Right lobe of liver (tissue), 6 donors: ENCODE results near the gene KLHL42. TPM values are rescaled to one million over a fixed set of nuclear protein-coding genes. Genes with fewer than 3 reads are reported as not detected.
"Not testable (repeated sequence)": the region's sequence is repeated elsewhere in the genome, so short reads cannot be mapped to it uniquely, and the experiment has no call there.

Experiments
- ATAC-seq, 4 donors: fragments of 200-7000 bp; cut with Tn5 transposase; one replicate each; pipeline ENCODE4 v1.9.1; 2020; ENCODE audit warnings: mild to moderate bottlenecking in 4 of 4, moderate library complexity in 4 of 4
- DNase-seq, 3 donors: peaks; one replicate each; pipeline ENCODE4 v3.0.0-alpha.2; 2020
- H3K27ac ChIP-seq, 3 donors: fragments of 200-600 bp; one replicate each; pipeline ENCODE4 v1.8.0; 2022
- H3K27me3 ChIP-seq, 2 donors: fragments of 200-600 bp; one replicate each; pipeline ENCODE4 v1.8.0; 2022
- H3K36me3 ChIP-seq, 4 donors: fragments of 200-600 bp; sonication (generic) in 1 of 4; one replicate each; pipeline versions ENCODE4 v1.5.1 to v1.8.0; 2017 to 2022; ENCODE audit warnings: control low read depth in 1 of 4
- H3K4me1 ChIP-seq, 4 donors: fragments of 200-600 bp; sonication (generic) in 1 of 4; one replicate each; pipeline versions ENCODE4 v1.5.1 to v1.8.0; 2017 to 2022; ENCODE audit warnings: control low read depth in 1 of 4
- H3K4me3 ChIP-seq, 3 donors: fragments of 200-600 bp; one replicate each; pipeline ENCODE4 v1.8.0; 2022
- H3K9me3 ChIP-seq, 4 donors: fragments of 200-600 bp; sonication (generic) in 1 of 4; one replicate each; pipeline versions ENCODE4 v1.5.1 to v1.8.0; 2017 to 2022; ENCODE audit warnings: control low read depth in 1 of 4
- POLR2A ChIP-seq: fragments of 450-650 bp; IDR thresholded peaks from one replicate; pipeline ENCODE4 v1.6.1; 2017; ENCODE audit warnings: antibody characterized with exemption, mild to moderate bottlenecking
- WGBS: methylation state at CpG from one replicate; pipeline ENCODE4 v1.1.6; 2018; ENCODE audit warnings: low coverage, low lambda C conversion rate; ENCODE audit not compliant: insufficient coverage; ENCODE audit errors: missing lambda C conversion rate; 5-methylcytosine and 5-hydroxymethylcytosine counted together
- intact Hi-C, 2 donors: fragments of 100-400 bp; cut with DNase I; formaldehyde crosslinking; loops; one replicate each; pipeline versions ENCODE4 v1.11.2 to v1.14.1; 2022
- long read RNA-seq: library from polyadenylated mRNA; unstranded; transcript quantifications from one replicate; pipeline ENCODE4 v2.0.0, GENCODE V29; 2019
- total RNA-seq, 6 experiments: library from RNA; depleted of rRNA in 2 of 6; stranded (reverse); fragments of >200 nt in 2 of 6; fragmentation: NEBNext Ultra II Directional in 3 of 6; extraction: Animal tissue kit (Norgen Biotek cat#: 25700) in 3 of 6; gene quantifications; one replicate each; pipeline versions ENCODE4 v1.1.0 to v1.2.4, GENCODE V29; 2016 to 2023
- TF ChIP-seq, protein P1 (sequence below), 4 donors: fragments of 200-600 bp in 3 of 4; fragments of 450-650 bp in 1 of 4; IDR thresholded peaks; one replicate each; pipeline versions ENCODE4 v1.5.1 to v1.8.0; 2016 to 2022; ENCODE audit warnings: antibody characterized with exemption in 4 of 4, mild to moderate bottlenecking in 2 of 4
- donor health status: DM: no; HTN: yes; CAD: no.
- donor health status: DM: no; HTN: no; CAD: no.
- donor health status: DM: no; HTN: no; CAD: no.
- donor health status: DM: no; HTN: yes; CAD: no.
- donor health status: DM: no; HTN: yes; CAD: no.

Gene KLHL42, protein sequence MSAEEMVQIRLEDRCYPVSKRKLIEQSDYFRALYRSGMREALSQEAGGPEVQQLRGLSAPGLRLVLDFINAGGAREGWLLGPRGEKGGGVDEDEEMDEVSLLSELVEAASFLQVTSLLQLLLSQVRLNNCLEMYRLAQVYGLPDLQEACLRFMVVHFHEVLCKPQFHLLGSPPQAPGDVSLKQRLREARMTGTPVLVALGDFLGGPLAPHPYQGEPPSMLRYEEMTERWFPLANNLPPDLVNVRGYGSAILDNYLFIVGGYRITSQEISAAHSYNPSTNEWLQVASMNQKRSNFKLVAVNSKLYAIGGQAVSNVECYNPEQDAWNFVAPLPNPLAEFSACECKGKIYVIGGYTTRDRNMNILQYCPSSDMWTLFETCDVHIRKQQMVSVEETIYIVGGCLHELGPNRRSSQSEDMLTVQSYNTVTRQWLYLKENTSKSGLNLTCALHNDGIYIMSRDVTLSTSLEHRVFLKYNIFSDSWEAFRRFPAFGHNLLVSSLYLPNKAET
- 10 to 100 TPM in 5 of 6 experiments, 1 to 10 TPM in 1; 9.4 to 15.3 (median 10.6) TPM for total RNA-seq
- long read RNA-seq, result 0 reads

DNA sequence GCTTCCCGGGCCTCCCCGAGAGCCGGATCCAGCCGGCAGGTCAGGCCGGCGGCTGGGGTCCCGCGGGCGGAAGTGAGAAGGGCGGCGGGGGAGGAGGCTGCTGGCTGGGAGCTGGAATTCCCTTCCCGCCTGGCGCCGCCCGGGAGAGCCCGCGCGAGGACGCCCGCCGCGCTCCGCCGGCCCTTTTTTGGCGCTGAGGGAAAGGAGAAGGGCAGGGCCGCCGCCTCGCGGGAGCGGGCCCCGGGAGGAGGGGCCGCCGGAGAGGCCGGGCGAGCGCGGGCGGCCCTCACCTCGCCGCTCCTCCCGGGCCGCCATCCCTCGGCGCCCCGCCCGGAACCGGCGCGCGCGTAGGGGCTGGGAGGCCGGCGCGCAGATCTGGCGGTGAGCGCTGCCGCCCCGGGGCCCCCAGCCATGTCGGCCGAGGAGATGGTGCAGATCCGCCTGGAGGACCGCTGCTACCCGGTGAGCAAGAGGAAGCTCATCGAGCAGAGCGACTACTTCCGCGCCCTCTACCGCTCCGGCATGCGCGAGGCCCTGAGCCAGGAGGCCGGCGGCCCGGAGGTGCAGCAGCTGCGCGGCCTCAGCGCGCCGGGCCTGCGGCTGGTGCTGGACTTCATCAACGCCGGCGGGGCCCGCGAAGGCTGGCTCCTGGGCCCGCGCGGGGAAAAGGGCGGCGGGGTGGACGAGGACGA lies at the start of gene KLHL42, which contains the start of gene MANSC4:
KLHL42 (plus strand) TSS at position 314 of the 692 bp plus-strand sequence; CDS start at position 412, 98 bp downstream.
MANSC4 (minus strand) TSS at position 317 of the 692 bp plus-strand sequence. CDS start 8,960 bp downstream, outside the sequence.
- peak; percentile 90 to 95 (median 94) for ATAC-seq
- peak within 1 kb of the TSS; percentile 68 to 85 (median 78) for H3K4me3 ChIP-seq
- peak; percentile 75 to 82 (median 78) for DNase-seq
- 0% methylated on average over 8 of the region's 92 CpGs for WGBS
- intact Hi-C loops, result no loop called here
- no peaks in the 10 kb centered on the region for H3K36me3 ChIP-seq
- H3K9me3 ChIP-seq, result no peaks in the 10 kb centered on the region
- peak within 1 kb of the TSS; percentile 66 to 83 (median 75) for H3K27ac ChIP-seq
- no peaks in the 10 kb centered on the region for H3K27me3 ChIP-seq
- TF ChIP-seq, protein P1, sequence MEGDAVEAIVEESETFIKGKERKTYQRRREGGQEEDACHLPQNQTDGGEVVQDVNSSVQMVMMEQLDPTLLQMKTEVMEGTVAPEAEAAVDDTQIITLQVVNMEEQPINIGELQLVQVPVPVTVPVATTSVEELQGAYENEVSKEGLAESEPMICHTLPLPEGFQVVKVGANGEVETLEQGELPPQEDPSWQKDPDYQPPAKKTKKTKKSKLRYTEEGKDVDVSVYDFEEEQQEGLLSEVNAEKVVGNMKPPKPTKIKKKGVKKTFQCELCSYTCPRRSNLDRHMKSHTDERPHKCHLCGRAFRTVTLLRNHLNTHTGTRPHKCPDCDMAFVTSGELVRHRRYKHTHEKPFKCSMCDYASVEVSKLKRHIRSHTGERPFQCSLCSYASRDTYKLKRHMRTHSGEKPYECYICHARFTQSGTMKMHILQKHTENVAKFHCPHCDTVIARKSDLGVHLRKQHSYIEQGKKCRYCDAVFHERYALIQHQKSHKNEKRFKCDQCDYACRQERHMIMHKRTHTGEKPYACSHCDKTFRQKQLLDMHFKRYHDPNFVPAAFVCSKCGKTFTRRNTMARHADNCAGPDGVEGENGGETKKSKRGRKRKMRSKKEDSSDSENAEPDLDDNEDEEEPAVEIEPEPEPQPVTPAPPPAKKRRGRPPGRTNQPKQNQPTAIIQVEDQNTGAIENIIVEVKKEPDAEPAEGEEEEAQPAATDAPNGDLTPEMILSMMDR (IDR thresholded peaks at IDR 0.05), result peak in 1 of 4 donors; percentile 23
- peak; percentile 80 for TF ChIP-seq POLR2A
- peaks cover 0 to 7% (median 0%) of the 10 kb centered on the region in 4 donors for H3K4me1 ChIP-seq

DNA sequence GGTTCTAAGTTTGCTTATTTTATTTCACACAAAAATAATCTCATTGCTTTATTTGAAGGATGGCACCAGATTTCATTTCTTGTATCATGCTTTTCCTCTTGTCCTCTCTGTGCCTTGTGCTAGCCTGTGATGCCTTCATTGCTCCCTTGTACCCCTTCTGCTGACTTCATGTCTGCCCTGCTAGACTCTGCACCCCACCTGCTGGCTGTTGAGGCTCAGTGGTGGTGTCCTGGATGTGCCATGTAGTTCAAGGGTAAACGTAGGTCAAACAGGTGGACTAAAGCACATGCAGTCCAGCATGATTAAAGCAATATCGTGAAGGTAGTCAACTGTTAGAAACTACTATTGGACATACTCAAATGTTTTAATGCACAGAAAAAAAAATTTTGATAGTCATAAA lies 47.8 kb upstream of the KLHL42 start:
- intact Hi-C loops, result no loop called here
- peak; percentile 37 to 67 (median 63) for DNase-seq

DNA sequence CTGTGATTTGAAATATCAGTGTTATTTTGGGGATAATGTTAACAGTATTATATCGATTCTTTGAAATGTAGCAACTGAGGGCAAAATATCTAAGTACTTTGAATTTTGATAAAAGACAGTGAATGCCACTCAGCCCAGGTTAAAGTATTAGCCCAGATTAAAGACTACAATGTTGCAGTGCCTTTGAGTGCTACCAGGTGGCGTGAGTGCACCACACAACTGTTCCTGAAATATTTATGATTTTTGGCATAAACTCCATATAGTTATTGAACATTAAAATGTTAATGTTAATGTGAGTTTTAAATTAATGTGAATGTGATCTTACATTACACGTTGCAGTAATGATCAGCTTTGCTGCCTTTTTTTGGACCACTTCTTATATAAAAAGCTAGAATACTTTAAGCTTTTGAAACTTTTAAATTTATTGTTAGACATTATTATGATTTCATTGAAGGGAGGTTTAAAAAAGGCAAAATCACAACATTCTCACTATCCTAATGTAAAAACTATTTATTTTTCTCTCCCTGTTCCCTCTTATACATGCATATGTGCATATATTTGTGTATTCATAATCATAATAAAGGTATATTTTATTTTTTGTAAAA lies 46.9 kb upstream of the KLHL42 start:
- no peak for DNase-seq
- Histone ChIP-seq H3K4me3 (no peak overlapping the region), H3K27ac (no peak overlapping the region), H3K4me1 (no peaks in the 10 kb centered on the region), H3K36me3 (peaks cover 0 to 28% (median 4%) of the 10 kb centered on the region in 4 donors), H3K9me3 (no peaks in the 10 kb centered on the region), H3K27me3 (no peaks in the 10 kb centered on the region)
- intact Hi-C loops, result no loop called here
- TF ChIP-seq POLR2A, result no peak
- TF ChIP-seq, protein P1 (IDR thresholded peaks at IDR 0.05), result peak; percentile 80 to 93 (median 83)
- 18% methylated on average over 3 of the region's 3 CpGs for WGBS
- ATAC-seq, result peak; percentile 89 to 90 (median 89)

More for the DNA sequence above, 47.8 kb upstream of the KLHL42 start:
- H3K4me3 ChIP-seq, result no peak overlapping the region
- ATAC-seq, result peak; percentile 81 to 96 (median 96)
- 24% methylated on average over 2 of the region's 2 CpGs for WGBS
- no peaks in the 10 kb centered on the region for H3K9me3 ChIP-seq
- H3K27ac ChIP-seq, result no peak overlapping the region
- peaks cover 0 to 24% (median 4%) of the 10 kb centered on the region in 4 donors for H3K36me3 ChIP-seq
- no peak for TF ChIP-seq POLR2A
- TF ChIP-seq, protein P1 (IDR thresholded peaks at IDR 0.05), result peak; percentile 27 to 45 (median 41)
- no peaks in the 10 kb centered on the region for H3K27me3 ChIP-seq
- H3K4me1 ChIP-seq, result no peaks in the 10 kb centered on the region

DNA sequence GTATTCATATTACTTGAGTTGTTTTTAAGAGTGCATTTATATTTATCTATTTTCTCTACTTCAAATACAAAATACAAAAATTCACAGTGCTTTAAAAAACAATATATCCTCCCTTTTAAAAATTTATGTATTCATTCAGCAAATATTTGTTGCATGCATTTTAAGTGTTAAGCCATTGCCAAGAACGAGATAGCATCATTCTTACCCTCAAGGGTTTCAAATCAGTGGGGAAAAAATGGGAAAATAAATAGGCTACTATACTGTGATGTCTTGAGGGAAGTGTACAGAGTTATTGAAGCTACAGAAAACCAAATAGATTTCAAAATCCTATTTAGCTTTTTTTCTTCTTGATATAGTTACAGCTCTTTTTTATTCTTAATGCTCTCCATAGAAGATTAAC lies 46.2 kb upstream of the KLHL42 start:
- Histone ChIP-seq H3K4me1 (no peaks in the 10 kb centered on the region), H3K27me3 (no peaks in the 10 kb centered on the region), H3K4me3 (no peak overlapping the region), H3K9me3 (no peaks in the 10 kb centered on the region), H3K27ac (no peak overlapping the region), H3K36me3 (peaks cover 0 to 34% (median 4%) of the 10 kb centered on the region in 4 donors)
- ATAC-seq (no peak), DNase-seq (no peak)
- TF ChIP-seq POLR2A, result no peak
- TF ChIP-seq, protein P1 (IDR thresholded peaks at IDR 0.05), result no peak
- intact Hi-C loops, result no loop called here
- 86% methylated on average over 1 of the region's 1 CpG for WGBS

DNA sequence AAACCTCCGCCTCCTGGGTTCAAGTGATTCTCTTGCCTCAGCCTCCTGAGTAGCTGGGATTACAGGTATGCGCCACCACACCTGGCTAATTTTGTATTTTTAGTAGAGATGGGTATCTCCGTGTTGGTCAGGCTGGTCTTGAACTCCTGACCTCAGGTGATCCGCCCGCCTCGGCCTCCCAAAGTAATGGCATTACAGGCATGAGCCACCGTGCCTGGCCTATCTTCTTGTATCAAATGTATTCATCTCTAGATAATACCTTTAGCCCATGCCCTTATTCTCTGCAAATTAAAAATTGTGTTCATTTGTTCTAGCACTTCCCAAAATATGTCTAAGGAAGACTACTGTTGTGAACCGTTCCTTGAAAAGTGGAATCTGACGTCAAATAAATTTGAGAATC lies 45.7 kb upstream of the KLHL42 start:
- H3K27me3 ChIP-seq, DNase-seq, H3K4me3 ChIP-seq, H3K9me3 ChIP-seq, intact Hi-C loops, ATAC-seq, H3K4me1 ChIP-seq, H3K27ac ChIP-seq: not testable (repeated sequence)
- H3K36me3 ChIP-seq, result peaks cover 0 to 36% (median 4%) of the 10 kb centered on the region in 4 donors
- WGBS, result 90% methylated on average over 9 of the region's 9 CpGs
